MCF 10A (cell line): ENCODE results near the gene SLX1B. TPM values are rescaled to one million over a fixed set of nuclear protein-coding genes. Genes with fewer than 3 reads are reported as not detected.
A peak's percentile ranks its signal among the peaks of the same experiment; 100 is the strongest.
"Not testable (repeated sequence)": the region's sequence is repeated elsewhere in the genome, so short reads cannot be mapped to it uniquely, and the experiment has no call there.

Source experiments
- Bru-seq: library from RNA; stranded (reverse); fragments of 400-500 nt; gene quantifications from one replicate; lab custom pipeline; 2021; lab: Mats Ljungman, UMichigan
- BruChase-seq, 2 experiments: library from RNA; stranded (reverse); fragments of 400-500 nt; gene quantifications; one replicate each; lab custom pipeline; 2021; lab: Mats Ljungman, UMichigan
- BruUV-seq: library from RNA; stranded (reverse); fragments of 400-500 nt; replicated peaks from 2 replicates; lab custom pipeline; 2021; lab: Mats Ljungman, UMichigan
- CTCF ChIA-PET: fragments of 300-600 bp; sonication (Branson Sonifier 250); formaldehyde crosslinking; extraction: SDS; loops from one replicate; lab custom pipeline; 2021; ENCODE audit warnings: antibody characterized with exemption, inconsistent platforms; lab: Yijun Ruan, JAX
- POLR2A ChIA-PET: fragments of 300-600, 350-650 bp; sonication (Branson Sonifier 250); formaldehyde crosslinking; extraction: SDS; loops from one replicate; lab custom pipeline; 2020; ENCODE audit warnings: antibody characterized with exemption, inconsistent platforms; lab: Yijun Ruan, JAX
- DNase-seq: peaks from one replicate; pipeline ENCODE4 v3.0.0-alpha.2; 2018; ENCODE audit not compliant: unreplicated experiment
- H3K27ac Mint-ChIP-seq: one replicate; pipeline ENCODE4 v1.8.0; 2022; ENCODE audit warnings: mild to moderate bottlenecking, low read depth, mixed read lengths; ENCODE audit not compliant: unreplicated experiment
- H3K27me3 Mint-ChIP-seq: one replicate; pipeline ENCODE4 v1.8.0; 2022; ENCODE audit warnings: mixed read lengths; ENCODE audit not compliant: insufficient read depth, unreplicated experiment
- H3K36me3 Mint-ChIP-seq: one replicate; pipeline ENCODE4 v1.8.0; 2022; ENCODE audit warnings: mild to moderate bottlenecking, moderate library complexity, mixed read lengths; ENCODE audit not compliant: insufficient read depth, unreplicated experiment
- H3K4me1 Mint-ChIP-seq: one replicate; pipeline ENCODE4 v1.8.0; 2022; ENCODE audit warnings: mixed read lengths; ENCODE audit not compliant: insufficient read depth, unreplicated experiment
- H3K4me3 Mint-ChIP-seq: one replicate; pipeline ENCODE4 v1.8.0; 2022; ENCODE audit warnings: mild to moderate bottlenecking, moderate library complexity, mixed read lengths; ENCODE audit not compliant: unreplicated experiment
- H3K9me3 Mint-ChIP-seq: one replicate; pipeline ENCODE4 v1.8.0; 2022; ENCODE audit warnings: mixed read lengths; ENCODE audit not compliant: unreplicated experiment
- intact Hi-C: fragments of 100-400 bp; cut with micrococcal nuclease; formaldehyde crosslinking; loops from 2 replicates; pipeline ENCODE4 v1.14.1; 2022
- long read RNA-seq: library from polyadenylated mRNA; stranded (forward); transcript quantifications from one replicate; pipeline ENCODE4 v2.0.0, GENCODE V29; 2022
- total RNA-seq: library from RNA; stranded (reverse); gene quantifications from 2 replicates; pipeline ENCODE4 v1.2.3, GENCODE V29; 2022

SLX1B gene
- 29.9 and 37.0 TPM in 2 replicates for total RNA-seq
- percentile 20 among the genes with signal in this experiment for Bru-seq, nascent RNA
- percentile 25 among the genes with signal in this experiment for BruChase-seq, experiment 1, labeled RNA remaining after a 6-hour chase
- percentile 37 among the genes with signal in this experiment for BruChase-seq, experiment 2, labeled RNA remaining after a 2-hour chase
- long read RNA-seq, transcript SLX1B-201 (6 exons, 1,165 nt): major isoform, 54 of 57 reads
- long read RNA-seq, partial matches to known transcripts: 2 of 57 reads
- long read RNA-seq, other reads (novel, unspliced or antisense): 1 of 57 reads

GRCh38 chr16:29454269-29454668, at the start of gene SLX1B, which contains the start of gene BOLA2:
Gene SLX1B, plus strand, starts transcription at chr16:29454533.
Gene BOLA2, minus strand, starts transcription at chr16:29454351. Its CDS starts 98 bp downstream, at chr16:29454253.
- H3K27me3 Mint-ChIP-seq, H3K4me1 Mint-ChIP-seq, DNase-seq, POLR2A ChIA-PET, intact Hi-C loops, H3K27ac Mint-ChIP-seq, H3K36me3 Mint-ChIP-seq, H3K9me3 Mint-ChIP-seq, BruUV-seq, CTCF ChIA-PET, H3K4me3 Mint-ChIP-seq: not testable (repeated sequence)

- BruUV-seq, H3K4me3 Mint-ChIP-seq, CTCF ChIA-PET, intact Hi-C loops, H3K9me3 Mint-ChIP-seq, H3K27me3 Mint-ChIP-seq, POLR2A ChIA-PET, H3K4me1 Mint-ChIP-seq, H3K27ac Mint-ChIP-seq: not testable (repeated sequence)
- H3K36me3 Mint-ChIP-seq: peaks cover 13% of the 10 kb centered on the region
- peak; percentile 55 for DNase-seq
Observed at GRCh38 chr16:29405249-29405648, 49.1 kb upstream of the SLX1B start.

GRCh38 chr16:29423587-29423986, 30.7 kb upstream of the SLX1B start:
- H3K4me1 Mint-ChIP-seq, H3K4me3 Mint-ChIP-seq, H3K9me3 Mint-ChIP-seq, H3K27me3 Mint-ChIP-seq, BruUV-seq, intact Hi-C loops, DNase-seq, H3K27ac Mint-ChIP-seq, CTCF ChIA-PET, POLR2A ChIA-PET: not testable (repeated sequence)
- peaks cover 16% of the 10 kb centered on the region for H3K36me3 Mint-ChIP-seq

GRCh38 chr16:29425390-29425789, 28.9 kb upstream of the SLX1B start:
- H3K4me1 Mint-ChIP-seq, H3K4me3 Mint-ChIP-seq, BruUV-seq, POLR2A ChIA-PET, intact Hi-C loops, H3K27me3 Mint-ChIP-seq, H3K9me3 Mint-ChIP-seq, H3K27ac Mint-ChIP-seq, DNase-seq, CTCF ChIA-PET: not testable (repeated sequence)
- peaks cover 23% of the 10 kb centered on the region for H3K36me3 Mint-ChIP-seq

GRCh38 chr16:29453754-29454153, 579 bp upstream of the SLX1B start:
- DNase-seq, H3K27ac Mint-ChIP-seq, POLR2A ChIA-PET, CTCF ChIA-PET, H3K4me3 Mint-ChIP-seq, H3K4me1 Mint-ChIP-seq, H3K36me3 Mint-ChIP-seq, BruUV-seq, H3K27me3 Mint-ChIP-seq, intact Hi-C loops, H3K9me3 Mint-ChIP-seq: not testable (repeated sequence)

- DNase-seq, H3K27ac Mint-ChIP-seq, CTCF ChIA-PET, H3K9me3 Mint-ChIP-seq, BruUV-seq, H3K4me3 Mint-ChIP-seq, H3K4me1 Mint-ChIP-seq, POLR2A ChIA-PET, H3K36me3 Mint-ChIP-seq, H3K27me3 Mint-ChIP-seq, intact Hi-C loops: not testable (repeated sequence)
Observed at GRCh38 chr16:29454828-29455227, 495 bp downstream of the SLX1B start.

- CTCF ChIA-PET, BruUV-seq, H3K27me3 Mint-ChIP-seq, POLR2A ChIA-PET, intact Hi-C loops, H3K4me3 Mint-ChIP-seq, H3K27ac Mint-ChIP-seq, H3K36me3 Mint-ChIP-seq, H3K9me3 Mint-ChIP-seq, DNase-seq, H3K4me1 Mint-ChIP-seq: not testable (repeated sequence)
Observed at GRCh38 chr16:29457660-29458059, 3.3 kb downstream of the SLX1B start.

GRCh38 chr16:29459706-29460646, 5.6 kb downstream of the SLX1B start, which contains the start of gene SULT1A4:
Gene SULT1A4, plus strand, starts transcription at chr16:29459913. Its CDS starts 1,473 bp downstream, at chr16:29461386.
- intact Hi-C loops, H3K27me3 Mint-ChIP-seq, CTCF ChIA-PET, H3K4me1 Mint-ChIP-seq, BruUV-seq, H3K9me3 Mint-ChIP-seq, H3K4me3 Mint-ChIP-seq, DNase-seq, H3K36me3 Mint-ChIP-seq, H3K27ac Mint-ChIP-seq, POLR2A ChIA-PET: not testable (repeated sequence)

GRCh38 chr16:29460647-29461030, 6.3 kb downstream of the SLX1B start:
- H3K4me1 Mint-ChIP-seq, H3K9me3 Mint-ChIP-seq, H3K36me3 Mint-ChIP-seq, H3K27me3 Mint-ChIP-seq, H3K4me3 Mint-ChIP-seq, intact Hi-C loops, POLR2A ChIA-PET, CTCF ChIA-PET, H3K27ac Mint-ChIP-seq, DNase-seq, BruUV-seq: not testable (repeated sequence)
